CMK (cell line): ENCODE measurements around the gene LRAT.
"Not testable (repeated sequence)": the region's sequence is repeated elsewhere in the genome, so short reads cannot be mapped to it uniquely, and the experiment has no call there.

Experiments
- DNase-seq: peaks from one replicate; pipeline ENCODE4 v3.0.0-alpha.2; 2010; ENCODE audit warnings: low read depth

Gene LRAT

GRCh38 chr4:154743683-154744340, at the start of gene LRAT:
TSS of gene LRAT (plus strand) at chr4:154744000. CDS start at chr4:154744327, 327 bp downstream.
- DNase-seq = no peak

- no peak for DNase-seq
Measured at GRCh38 chr4:154707877-154708276, 35.9 kb upstream of the LRAT start.

GRCh38 chr4:154709550-154709949, 34.2 kb upstream of the LRAT start:
- DNase-seq = no peak

GRCh38 chr4:154711522-154711921, 32.3 kb upstream of the LRAT start:
- DNase-seq = no peak

GRCh38 chr4:154714339-154715040, 29.3 kb upstream of the LRAT start:
- DNase-seq = no peak

GRCh38 chr4:154719087-154719486, 24.7 kb upstream of the LRAT start:
- DNase-seq = no peak

- no peak for DNase-seq
Measured at GRCh38 chr4:154720123-154720522, 23.7 kb upstream of the LRAT start.

- DNase-seq = no peak
Measured at GRCh38 chr4:154720618-154721267, 23.1 kb upstream of the LRAT start.

GRCh38 chr4:154722262-154722661, 21.5 kb upstream of the LRAT start:
- no peak for DNase-seq

- DNase-seq = not testable (repeated sequence)
Measured at GRCh38 chr4:154723601-154724000, 20.2 kb upstream of the LRAT start.

GRCh38 chr4:154727540-154727939, 16.3 kb upstream of the LRAT start:
- no peak for DNase-seq

- DNase-seq = no peak
Measured at GRCh38 chr4:154731756-154732155, 12.0 kb upstream of the LRAT start.

- no peak for DNase-seq
Measured at GRCh38 chr4:154732669-154733068, 11.1 kb upstream of the LRAT start.

- DNase-seq = no peak
Measured at GRCh38 chr4:154736770-154737169, 7.0 kb upstream of the LRAT start.

GRCh38 chr4:154738426-154738825, 5.4 kb upstream of the LRAT start:
- DNase-seq = no peak

GRCh38 chr4:154739111-154739510, 4.7 kb upstream of the LRAT start:
- no peak for DNase-seq

GRCh38 chr4:154740462-154740861, 3.3 kb upstream of the LRAT start:
- no peak for DNase-seq

GRCh38 chr4:154741131-154741665, 2.6 kb upstream of the LRAT start:
- DNase-seq = no peak

GRCh38 chr4:154741922-154742850, 1.6 kb upstream of the LRAT start:
- DNase-seq = no peak

GRCh38 chr4:154744341-154744926, 634 bp downstream of the LRAT start:
- no peak for DNase-seq

GRCh38 chr4:154757713-154758112, 13.9 kb downstream of the LRAT start:
- DNase-seq = no peak

- DNase-seq = no peak
Measured at GRCh38 chr4:154760895-154761294, 17.1 kb downstream of the LRAT start.
